ENCODE results near the gene CFAP74. TPM values are rescaled to one million over a fixed set of nuclear protein-coding genes. Genes with fewer than 3 reads are reported as not detected.

CFAP74 gene
- total RNA-seq, 1 donor from 2014 or later: not detected

- DNase-seq: no peak
- H3K27me3 Mint-ChIP-seq: peaks cover 51% of the 10 kb centered on the region
- no peaks in the 10 kb centered on the region for H3K36me3 Mint-ChIP-seq (ENCODE audit: low read depth)
- no peaks in the 10 kb centered on the region for H3K9me3 Mint-ChIP-seq
- intact Hi-C loops (cut with micrococcal nuclease): no loop called here
- H3K27ac Mint-ChIP-seq: no peak overlapping the region
- peaks cover 2% of the 10 kb centered on the region for H3K4me1 Mint-ChIP-seq
- H3K4me3 Mint-ChIP-seq: no peak overlapping the region
These were observed 16.2 kb upstream of the CFAP74 start for GRCh38 chr1:2019571-2020309.

- intact Hi-C loops (cut with micrococcal nuclease): no loop called here
- DNase-seq: no peak
- Mint-ChIP-seq H3K4me3 (peak within 1 kb of the TSS; percentile 66), H3K27ac (no peak within 1 kb of the TSS), H3K36me3 (ENCODE audit: low read depth) (no peaks in the 10 kb centered on the region), H3K4me1 (peaks cover 2% of the 10 kb centered on the region), H3K27me3 (peaks cover 51% of the 10 kb centered on the region), H3K9me3 (no peaks in the 10 kb centered on the region)
These were observed 15.6 kb upstream of the CFAP74 start, which contains the start of gene GABRD for GRCh38 chr1:2019172-2019543. TSS of gene GABRD (plus strand) at chr1:2019345. CDS start at chr1:2019424, 79 bp downstream.

DNA sequence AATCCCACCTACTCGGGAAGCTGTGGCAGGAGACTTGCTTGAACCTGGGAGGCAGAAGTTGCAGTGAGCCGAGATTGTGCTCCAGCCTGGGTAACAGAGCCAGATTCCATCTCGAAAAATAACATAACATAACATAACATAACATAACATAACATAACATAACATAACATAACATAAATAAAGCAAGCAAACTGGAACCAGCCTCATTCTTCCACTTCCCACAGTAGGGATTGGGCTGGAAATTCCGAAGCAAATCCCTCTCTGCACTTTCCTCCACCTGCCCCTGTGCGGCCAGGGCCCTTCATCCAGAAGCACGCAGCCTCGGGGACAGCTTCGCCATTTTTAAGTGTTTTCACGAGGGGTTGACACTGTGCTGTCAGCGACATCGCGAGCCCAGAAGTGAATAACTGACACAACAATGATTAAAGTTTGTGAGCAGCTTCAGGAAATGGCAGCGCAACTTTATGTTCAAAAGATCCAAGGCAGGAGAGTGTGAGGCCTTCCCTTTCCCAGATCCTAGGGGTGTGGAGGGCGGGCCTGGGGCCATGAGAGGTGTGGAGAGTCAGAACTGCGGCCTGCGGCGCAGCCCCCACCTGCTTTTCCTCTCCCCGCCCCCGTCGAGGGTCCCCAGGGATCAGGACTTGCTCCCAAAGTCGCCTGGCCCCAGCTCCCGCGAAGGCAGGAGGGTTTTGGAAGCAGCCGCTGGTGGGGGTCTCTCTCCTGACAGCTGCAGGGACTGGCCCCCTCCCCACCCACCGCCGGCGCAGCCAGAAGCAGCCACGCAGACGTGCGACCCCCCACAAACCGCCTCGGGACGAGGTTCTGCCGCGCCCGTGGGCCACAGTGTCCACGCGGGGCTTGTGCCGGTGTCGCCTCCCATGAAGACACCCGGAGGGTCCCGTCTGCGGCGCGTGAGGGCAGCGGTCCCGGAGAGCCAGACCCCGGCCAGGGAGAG is 14.9 kb upstream of the CFAP74 start:
- no peak for DNase-seq
- intact Hi-C loops (cut with micrococcal nuclease): no loop called here
- peaks cover 2% of the 10 kb centered on the region for H3K4me1 Mint-ChIP-seq
- H3K27ac Mint-ChIP-seq: no peak overlapping the region
- peak overlapping the region; percentile 66 for H3K4me3 Mint-ChIP-seq
- peaks cover 51% of the 10 kb centered on the region for H3K27me3 Mint-ChIP-seq
- no peaks in the 10 kb centered on the region for H3K36me3 Mint-ChIP-seq (ENCODE audit: low read depth)
- H3K9me3 Mint-ChIP-seq: no peaks in the 10 kb centered on the region

DNA sequence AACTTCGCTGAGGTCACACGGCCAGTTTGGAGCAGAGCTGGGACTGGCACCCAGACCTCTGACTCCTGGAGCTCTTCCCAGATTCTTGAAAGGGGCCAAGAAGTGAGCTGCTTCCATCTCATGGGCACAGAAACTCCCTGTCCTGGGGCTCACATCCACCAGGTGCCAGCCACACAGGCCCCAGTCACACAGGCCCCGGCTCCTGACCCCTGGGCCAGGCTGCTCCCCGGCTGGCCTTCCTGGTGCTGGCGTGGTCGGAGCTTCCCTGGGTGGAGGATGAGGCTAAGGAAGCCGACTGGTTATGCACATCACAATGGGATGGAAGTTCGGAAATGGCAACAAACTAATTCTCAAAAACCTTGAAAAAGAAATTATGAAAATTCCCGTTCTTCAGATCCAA is 12.5 kb upstream of the CFAP74 start:
- intact Hi-C loops (cut with micrococcal nuclease): no loop called here
- H3K36me3 Mint-ChIP-seq (ENCODE audit: low read depth): no peaks in the 10 kb centered on the region
- no peaks in the 10 kb centered on the region for H3K9me3 Mint-ChIP-seq
- H3K27ac Mint-ChIP-seq: no peak overlapping the region
- peaks cover 2% of the 10 kb centered on the region for H3K4me1 Mint-ChIP-seq
- no peak overlapping the region for H3K4me3 Mint-ChIP-seq
- no peak for DNase-seq
- H3K27me3 Mint-ChIP-seq: peaks cover 47% of the 10 kb centered on the region

DNA sequence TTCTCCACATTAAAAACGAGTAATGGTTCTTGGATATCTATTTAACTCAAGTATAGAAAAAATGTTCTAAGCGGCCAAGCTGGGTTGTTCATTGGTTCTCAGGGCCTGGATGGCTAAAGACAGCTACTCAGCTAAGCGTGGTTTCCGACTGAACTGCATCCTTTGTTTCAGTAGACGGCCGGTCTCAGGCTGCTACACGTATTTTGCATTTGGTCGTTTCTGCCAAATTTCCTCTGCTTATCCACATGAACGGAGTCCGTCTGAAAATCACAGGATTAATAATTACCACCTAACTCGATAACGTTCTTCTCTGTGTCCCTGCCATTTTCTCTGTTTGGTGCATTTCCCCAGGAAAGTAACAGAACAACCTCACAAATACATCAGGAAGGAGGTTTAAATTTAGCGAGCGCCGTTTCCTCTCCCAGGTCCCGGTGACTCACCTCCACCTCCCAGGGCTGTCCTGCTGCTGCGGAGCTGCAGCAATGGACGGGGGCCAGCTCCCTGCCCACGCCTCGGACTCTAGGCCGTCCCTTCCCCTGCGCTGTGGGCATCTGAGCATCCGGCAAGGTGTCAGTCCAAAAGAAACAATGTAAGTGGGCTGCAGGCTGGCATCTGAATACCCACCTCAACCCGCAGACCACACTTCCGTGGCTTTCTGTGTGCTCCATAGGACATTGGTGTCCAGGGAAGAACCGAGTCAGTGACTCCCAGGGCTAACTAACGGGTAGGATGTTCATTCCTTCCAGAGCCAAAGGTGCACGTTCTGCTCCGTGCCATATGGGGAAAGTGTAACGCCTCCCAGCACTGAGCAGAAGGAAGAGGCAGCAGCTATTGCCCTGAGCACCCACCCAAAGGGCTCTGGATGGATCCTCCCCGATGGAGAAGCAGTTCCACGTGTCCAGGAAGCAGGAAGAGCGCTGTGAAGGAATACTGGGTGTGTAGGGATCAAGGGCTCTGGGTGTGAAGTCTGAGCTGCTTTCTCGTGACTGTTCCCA is 11.5 kb upstream of the CFAP74 start:
- no peaks in the 10 kb centered on the region for H3K36me3 Mint-ChIP-seq (ENCODE audit: low read depth)
- no peak overlapping the region for H3K27ac Mint-ChIP-seq
- DNase-seq: no peak
- intact Hi-C loops (cut with micrococcal nuclease): no loop called here
- H3K27me3 Mint-ChIP-seq: peaks cover 36% of the 10 kb centered on the region
- peaks cover 2% of the 10 kb centered on the region for H3K4me1 Mint-ChIP-seq
- H3K9me3 Mint-ChIP-seq: no peaks in the 10 kb centered on the region
- no peak overlapping the region for H3K4me3 Mint-ChIP-seq

DNA sequence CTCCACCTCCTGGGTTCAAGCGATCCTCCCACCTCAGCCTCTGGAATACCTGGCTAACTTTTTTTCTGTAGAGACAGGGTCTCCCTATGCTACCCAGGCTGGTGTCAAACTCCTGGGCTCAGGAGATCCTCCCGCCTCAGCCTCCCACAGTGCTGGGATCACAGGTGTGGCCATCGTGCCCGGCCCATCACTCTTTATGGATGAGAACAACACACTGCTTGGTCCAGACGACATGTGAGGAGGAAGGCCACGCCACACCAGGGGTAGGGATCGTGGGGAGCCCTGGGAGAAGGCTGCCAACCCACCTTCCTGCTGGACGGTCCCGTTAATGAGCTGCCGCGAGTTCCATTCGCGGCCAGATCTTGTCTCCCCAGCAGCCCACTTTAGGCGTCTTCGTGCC is 10.6 kb upstream of the CFAP74 start:
- no peak for DNase-seq
- no peak overlapping the region for H3K27ac Mint-ChIP-seq
- no peak overlapping the region for H3K4me3 Mint-ChIP-seq
- peaks cover 33% of the 10 kb centered on the region for H3K27me3 Mint-ChIP-seq
- H3K4me1 Mint-ChIP-seq: peaks cover 2% of the 10 kb centered on the region
- no peaks in the 10 kb centered on the region for H3K36me3 Mint-ChIP-seq (ENCODE audit: low read depth)
- intact Hi-C loops (cut with micrococcal nuclease): no loop called here
- no peaks in the 10 kb centered on the region for H3K9me3 Mint-ChIP-seq

- H3K9me3 Mint-ChIP-seq: no peaks in the 10 kb centered on the region
- H3K27me3 Mint-ChIP-seq: peaks cover 15% of the 10 kb centered on the region
- intact Hi-C loops (cut with micrococcal nuclease): no loop called here
- H3K27ac Mint-ChIP-seq: no peak overlapping the region
- no peak overlapping the region for H3K4me3 Mint-ChIP-seq
- DNase-seq: no peak
- no peaks in the 10 kb centered on the region for H3K4me1 Mint-ChIP-seq
- no peaks in the 10 kb centered on the region for H3K36me3 Mint-ChIP-seq (ENCODE audit: low read depth)
These were observed 5.8 kb upstream of the CFAP74 start for GRCh38 chr1:2009101-2010053.

- no peak for DNase-seq
These were observed 1.3 kb upstream of the CFAP74 start for GRCh38 chr1:2004856-2005255.

GRCh38 chr1:2001773-2002411 is 1.7 kb downstream of the CFAP74 start:
- Mint-ChIP-seq H3K27me3 (peaks cover 46% of the 10 kb centered on the region), H3K4me3 (no peak overlapping the region), H3K36me3 (ENCODE audit: low read depth) (no peaks in the 10 kb centered on the region), H3K9me3 (no peaks in the 10 kb centered on the region), H3K4me1 (no peaks in the 10 kb centered on the region), H3K27ac (no peak overlapping the region)
- intact Hi-C loops (cut with micrococcal nuclease): no loop called here
- no peak for DNase-seq

More at GRCh38 chr1:2004856-2005255, 1.3 kb upstream of the CFAP74 start:
- intact Hi-C loops (cut with micrococcal nuclease): no loop called here
- H3K4me1 Mint-ChIP-seq: no peaks in the 10 kb centered on the region
- no peaks in the 10 kb centered on the region for H3K9me3 Mint-ChIP-seq
- no peaks in the 10 kb centered on the region for H3K36me3 Mint-ChIP-seq (ENCODE audit: low read depth)
- H3K4me3 Mint-ChIP-seq: no peak overlapping the region
- H3K27me3 Mint-ChIP-seq: peaks cover 36% of the 10 kb centered on the region
- no peak overlapping the region for H3K27ac Mint-ChIP-seq

DNA sequence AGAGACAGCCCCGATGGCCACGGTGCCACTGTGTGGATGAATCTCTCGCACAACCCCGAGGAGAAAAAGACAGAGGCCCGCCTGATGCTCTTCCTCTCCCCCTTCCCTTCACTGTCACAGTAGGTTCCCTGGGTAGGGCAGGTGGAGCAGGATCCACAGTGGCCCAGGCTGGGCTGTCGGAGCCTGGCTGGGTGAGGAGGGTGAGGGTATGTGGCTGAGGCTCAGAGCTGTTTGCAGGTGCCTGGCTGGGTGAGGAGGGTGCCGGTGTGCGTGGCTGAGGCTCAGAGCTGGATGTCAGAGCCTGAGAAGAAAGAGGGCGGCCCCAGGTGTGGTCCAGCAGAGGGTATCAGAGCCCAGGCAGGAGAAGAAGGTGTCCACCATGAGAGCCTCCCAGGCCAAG is 2.7 kb downstream of the CFAP74 start:
- peaks cover 42% of the 10 kb centered on the region for H3K27me3 Mint-ChIP-seq
- no peak overlapping the region for H3K4me3 Mint-ChIP-seq
- intact Hi-C loops (cut with micrococcal nuclease): no loop called here
- no peak overlapping the region for H3K27ac Mint-ChIP-seq
- H3K4me1 Mint-ChIP-seq: peaks cover 5% of the 10 kb centered on the region
- H3K9me3 Mint-ChIP-seq: no peaks in the 10 kb centered on the region
- DNase-seq: no peak
- no peaks in the 10 kb centered on the region for H3K36me3 Mint-ChIP-seq (ENCODE audit: low read depth)

DNA sequence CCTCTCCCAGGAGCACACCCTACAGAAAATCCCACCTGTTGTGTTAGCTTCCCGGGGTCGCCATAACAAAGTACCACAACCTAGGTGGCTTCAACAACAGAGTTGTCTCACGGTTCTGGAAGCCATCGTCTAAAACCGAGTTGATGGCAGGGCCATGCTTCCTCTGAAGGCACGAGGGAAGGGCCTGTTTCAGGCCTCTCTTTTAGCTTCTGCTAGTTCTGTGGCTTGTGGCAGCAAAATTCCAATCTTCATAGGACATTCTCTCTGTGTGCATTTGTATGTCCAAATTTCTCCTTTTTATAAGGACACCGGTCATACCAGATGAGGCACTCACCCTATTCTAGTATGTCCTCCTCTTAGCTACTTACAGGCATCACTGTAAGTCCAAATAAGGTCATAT is 3.2 kb downstream of the CFAP74 start:
- no peak overlapping the region for H3K27ac Mint-ChIP-seq
- peaks cover 5% of the 10 kb centered on the region for H3K4me1 Mint-ChIP-seq
- intact Hi-C loops (cut with micrococcal nuclease): no loop called here
- no peak overlapping the region for H3K4me3 Mint-ChIP-seq
- DNase-seq: no peak
- no peaks in the 10 kb centered on the region for H3K36me3 Mint-ChIP-seq (ENCODE audit: low read depth)
- no peaks in the 10 kb centered on the region for H3K9me3 Mint-ChIP-seq
- H3K27me3 Mint-ChIP-seq: peaks cover 39% of the 10 kb centered on the region

GRCh38 chr1:1997576-1997975 is 6.0 kb downstream of the CFAP74 start:
- Mint-ChIP-seq H3K27ac (no peak overlapping the region), H3K27me3 (peaks cover 23% of the 10 kb centered on the region), H3K36me3 (ENCODE audit: low read depth) (no peaks in the 10 kb centered on the region), H3K4me1 (peaks cover 5% of the 10 kb centered on the region), H3K9me3 (no peaks in the 10 kb centered on the region), H3K4me3 (no peak overlapping the region)
- no peak for DNase-seq
- intact Hi-C loops (cut with micrococcal nuclease): no loop called here
